NCI-H82 (cell line): Measurements from ENCODE around the gene PDCD1LG2.
A peak's percentile ranks its signal among the peaks of the same experiment; 100 is the strongest.

Source experiments
- DNase-seq: peaks from one replicate; lab custom pipeline; 2025; lab: John Stamatoyannopoulos, UW

The PDCD1LG2 gene

GRCh38 chr9:5611321-5612184 is 101.2 kb downstream of the PDCD1LG2 start:
- no peak for DNase-seq

DNA sequence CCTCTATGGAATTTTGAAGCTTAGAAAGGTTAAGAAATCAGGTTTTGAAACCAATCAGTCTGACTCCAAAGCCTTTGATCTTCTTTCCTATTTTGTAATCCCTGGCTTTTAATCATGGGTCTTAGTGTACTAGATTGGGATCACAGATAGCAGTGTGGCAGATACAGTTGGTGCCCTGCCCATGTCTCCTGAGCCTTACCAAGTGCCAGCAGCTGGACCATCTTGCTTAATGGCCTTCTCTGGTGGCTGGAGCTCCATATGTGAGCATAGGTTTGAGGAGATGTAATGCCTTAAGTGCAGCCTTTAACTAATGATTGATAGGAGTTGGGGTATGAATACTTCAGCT is 101.8 kb downstream of the PDCD1LG2 start:
- peak; percentile 30 for DNase-seq

DNA sequence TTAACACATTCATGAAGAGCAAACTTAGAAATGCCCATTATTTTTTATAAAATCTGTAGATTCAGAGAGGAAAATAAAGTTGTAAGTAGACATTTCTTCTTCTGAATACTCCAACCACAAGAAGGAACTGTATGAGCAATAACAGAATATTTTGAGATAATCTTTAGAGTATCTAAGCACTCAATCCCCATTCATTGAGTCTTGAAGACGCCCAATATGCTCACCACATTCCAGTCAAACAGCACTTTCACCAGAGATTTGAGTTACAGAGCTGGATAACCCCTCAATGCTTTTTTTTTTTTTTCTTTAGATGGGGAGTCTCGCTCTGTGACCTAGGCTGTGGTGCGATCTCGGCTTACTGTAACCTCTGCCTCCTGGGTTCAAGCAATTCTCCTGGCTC is 103.9 kb downstream of the PDCD1LG2 start:
- DNase-seq: no peak

DNA sequence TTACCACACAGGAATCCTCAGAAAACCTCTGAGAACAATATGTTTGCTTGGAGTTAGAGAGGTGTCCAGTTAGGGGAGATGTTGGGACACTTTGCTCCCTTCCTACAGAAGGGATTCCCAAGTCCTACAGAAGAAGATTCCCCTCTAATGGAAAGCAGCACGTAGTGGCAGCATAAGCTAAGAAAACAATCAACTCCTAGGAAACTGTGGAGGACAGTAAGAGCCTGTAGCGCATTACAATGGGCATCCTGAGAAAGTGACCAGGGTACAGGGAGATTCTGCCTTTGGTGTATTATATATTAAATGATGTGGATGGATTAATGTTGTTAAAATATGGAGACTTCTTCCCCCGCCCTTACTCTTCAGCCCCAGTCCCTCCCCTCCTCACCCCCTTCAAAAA is 104.7 kb downstream of the PDCD1LG2 start:
- no peak for DNase-seq

DNA sequence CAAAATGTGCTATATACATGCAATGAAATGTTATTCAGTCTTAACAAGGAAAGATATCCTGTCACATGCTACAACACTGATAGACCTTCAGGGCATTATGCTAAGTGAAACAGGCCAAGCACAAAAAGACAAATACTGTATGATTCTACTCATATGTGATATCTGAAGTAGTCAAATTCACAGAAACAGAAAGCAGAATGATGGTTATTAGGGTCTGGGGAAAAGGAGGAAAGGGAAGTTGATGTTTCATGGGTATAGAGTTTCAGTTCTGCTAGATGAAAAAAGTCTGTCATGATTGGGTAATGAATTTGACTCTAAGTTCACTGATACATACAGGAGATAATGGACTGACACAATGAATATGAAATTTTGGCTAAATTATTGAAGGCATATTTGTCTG is 107.4 kb downstream of the PDCD1LG2 start:
- no peak for DNase-seq

- DNase-seq: no peak
Measured at GRCh38 chr9:5620494-5620893, 110.2 kb downstream of the PDCD1LG2 start.
